Loucy (cell line): ENCODE results near the gene UFD1.

ENCODE experiments used
- H2AFZ ChIP-seq: fragments of 200-600 bp; sonication (generic); 2 replicates; pipeline ENCODE4 v1.6.0; 2016; ENCODE audit warnings: antibody characterized with exemption, mild to moderate bottlenecking, low read length, moderate library complexity
- H3F3A ChIP-seq: fragments of 200-600 bp; 2 replicates; pipeline ENCODE4 v1.6.0; 2016; ENCODE audit warnings: antibody characterized with exemption, low read depth, mild to moderate bottlenecking
- H3K27me3 ChIP-seq: fragments of 200-600 bp; sonication (generic); 2 replicates; pipeline ENCODE4 v1.6.1; 2014; ENCODE audit warnings: low read length, mild to moderate bottlenecking; ENCODE audit not compliant: insufficient read depth, poor library complexity, severe bottlenecking
- H3K36me3 ChIP-seq: fragments of 200-600 bp; sonication (generic); 2 replicates; pipeline ENCODE4 v1.6.1; 2016; ENCODE audit warnings: low read length; ENCODE audit not compliant: insufficient read depth
- H3K4me1 ChIP-seq: fragments of 200-600 bp; sonication (generic); 2 replicates; pipeline ENCODE4 v1.5.1; 2014; ENCODE audit warnings: low read length, mild to moderate bottlenecking; ENCODE audit not compliant: insufficient read depth, poor library complexity, severe bottlenecking
- H3K4me2 ChIP-seq: fragments of 200-600 bp; sonication (generic); 2 replicates; pipeline ENCODE4 v1.6.0; 2014; ENCODE audit warnings: antibody characterized with exemption, low read length, low read depth, mild to moderate bottlenecking; ENCODE audit not compliant: poor library complexity, severe bottlenecking
- H3K4me3 ChIP-seq: fragments of 200-600 bp; sonication (generic); 2 replicates; pipeline ENCODE4 v1.5.1; 2014; ENCODE audit warnings: low read length, mild to moderate bottlenecking, mixed read lengths; ENCODE audit not compliant: poor library complexity, severe bottlenecking
- H3K79me2 ChIP-seq: fragments of 200-600 bp; sonication (generic); 2 replicates; pipeline ENCODE4 v1.6.1; 2014; ENCODE audit warnings: low read length; ENCODE audit not compliant: insufficient read depth
- H3K9ac ChIP-seq: fragments of 200-600 bp; sonication (generic); 2 replicates; pipeline ENCODE4 v1.6.0; 2014; ENCODE audit warnings: mild to moderate bottlenecking, low read depth, low read length, moderate library complexity; ENCODE audit not compliant: poor library complexity, severe bottlenecking
- H3K9me2 ChIP-seq: fragments of 200-600 bp; sonication (generic); replicated peaks from 2 replicates; pipeline ENCODE4 v1.6.1; 2016; ENCODE audit warnings: low read depth, low read length, mixed read lengths
- H3K9me3 ChIP-seq: fragments of 200-600 bp; sonication (generic); 2 replicates; pipeline ENCODE4 v1.6.1; 2014; ENCODE audit warnings: mild to moderate bottlenecking, antibody characterized with exemption, low read length, low read depth; ENCODE audit not compliant: insufficient read depth
- H4K20me1 ChIP-seq: fragments of 200-600 bp; sonication (generic); 2 replicates; pipeline ENCODE4 v1.6.0; 2014; ENCODE audit warnings: antibody characterized with exemption, low read length, mild to moderate bottlenecking; ENCODE audit not compliant: insufficient read depth, poor library complexity, severe bottlenecking
- EZH2phosphoT487 ChIP-seq: fragments of 200-600 bp; IDR thresholded peaks from 2 replicates; pipeline ENCODE4 v1.6.1; 2018; ENCODE audit warnings: antibody characterized with exemption, mild to moderate bottlenecking, moderate library complexity, borderline replicate concordance
- TF ChIP-seq, protein P1 (sequence below): fragments of 200-600 bp; sonication (generic); conservative IDR thresholded peaks from 2 replicates; pipeline ENCODE4 v1.5.1; 2014; ENCODE audit warnings: mild to moderate bottlenecking, antibody characterized with exemption, low read length

Gene UFD1

DNA sequence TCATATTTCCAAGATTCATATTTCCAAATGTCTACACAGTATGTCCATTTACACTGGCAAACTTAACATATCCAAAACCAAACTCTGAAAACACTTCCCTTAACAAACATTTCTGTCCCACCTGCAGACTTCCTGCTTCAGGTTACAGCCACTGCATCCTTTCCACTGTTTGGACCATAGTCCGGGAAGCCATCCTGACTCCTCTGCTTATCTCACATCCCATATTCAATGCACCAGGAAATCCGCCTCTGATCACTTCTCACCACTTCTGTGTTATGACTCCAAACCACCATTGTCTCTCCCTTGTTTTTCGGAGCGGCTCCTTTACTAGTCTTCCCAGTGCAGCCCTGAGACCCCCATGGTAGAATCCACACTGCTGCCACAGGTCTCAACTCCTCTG, 77.5 kb downstream of the UFD1 start:
- H3K4me3 ChIP-seq: no peak overlapping the region
- no peaks in the 10 kb centered on the region for H3K79me2 ChIP-seq
- H3K4me1 ChIP-seq: no peaks in the 10 kb centered on the region
- peaks cover 87% of the 10 kb centered on the region; the same call in 1 of the 2 replicates for H3K36me3 ChIP-seq
- no peak overlapping the region for H3K4me2 ChIP-seq
- TF ChIP-seq, protein P1, sequence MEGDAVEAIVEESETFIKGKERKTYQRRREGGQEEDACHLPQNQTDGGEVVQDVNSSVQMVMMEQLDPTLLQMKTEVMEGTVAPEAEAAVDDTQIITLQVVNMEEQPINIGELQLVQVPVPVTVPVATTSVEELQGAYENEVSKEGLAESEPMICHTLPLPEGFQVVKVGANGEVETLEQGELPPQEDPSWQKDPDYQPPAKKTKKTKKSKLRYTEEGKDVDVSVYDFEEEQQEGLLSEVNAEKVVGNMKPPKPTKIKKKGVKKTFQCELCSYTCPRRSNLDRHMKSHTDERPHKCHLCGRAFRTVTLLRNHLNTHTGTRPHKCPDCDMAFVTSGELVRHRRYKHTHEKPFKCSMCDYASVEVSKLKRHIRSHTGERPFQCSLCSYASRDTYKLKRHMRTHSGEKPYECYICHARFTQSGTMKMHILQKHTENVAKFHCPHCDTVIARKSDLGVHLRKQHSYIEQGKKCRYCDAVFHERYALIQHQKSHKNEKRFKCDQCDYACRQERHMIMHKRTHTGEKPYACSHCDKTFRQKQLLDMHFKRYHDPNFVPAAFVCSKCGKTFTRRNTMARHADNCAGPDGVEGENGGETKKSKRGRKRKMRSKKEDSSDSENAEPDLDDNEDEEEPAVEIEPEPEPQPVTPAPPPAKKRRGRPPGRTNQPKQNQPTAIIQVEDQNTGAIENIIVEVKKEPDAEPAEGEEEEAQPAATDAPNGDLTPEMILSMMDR: no peak
- no peak for TF ChIP-seq EZH2phosphoT487
- H3K27me3 ChIP-seq: no peaks in the 10 kb centered on the region
- H3K9me2 ChIP-seq: no peaks in the 10 kb centered on the region
- no peaks in the 10 kb centered on the region for H3K9me3 ChIP-seq
- no peak overlapping the region for H2AFZ ChIP-seq
- no peaks in the 10 kb centered on the region for H3F3A ChIP-seq
- no peaks in the 10 kb centered on the region for H4K20me1 ChIP-seq
- H3K9ac ChIP-seq: no peak overlapping the region

DNA sequence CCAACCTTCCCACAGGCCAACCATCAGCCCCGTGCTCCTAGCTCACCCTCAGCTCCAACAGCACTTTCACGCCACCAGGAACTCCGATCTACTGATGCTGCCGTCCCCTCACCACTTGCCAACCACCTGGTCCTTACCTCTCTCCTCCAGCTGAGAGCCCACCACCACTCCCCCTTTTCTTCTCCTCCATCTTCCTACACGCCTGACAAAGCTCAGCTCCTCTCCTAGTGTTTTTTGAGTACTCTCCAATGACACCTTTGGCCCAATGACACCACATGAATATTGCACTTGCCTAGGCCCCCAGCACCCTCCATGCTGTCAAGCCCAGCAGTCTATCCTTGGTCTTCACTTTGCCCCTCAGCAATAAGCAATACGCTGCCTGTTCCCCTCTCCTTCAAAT, 78.1 kb downstream of the UFD1 start:
- Histone ChIP-seq H3K36me3 (peaks cover 84% of the 10 kb centered on the region; the same call in 1 of the 2 replicates), H3F3A (no peaks in the 10 kb centered on the region), H2AFZ (no peak overlapping the region), H3K9me3 (no peaks in the 10 kb centered on the region), H3K9ac (no peak overlapping the region), H3K4me2 (no peak overlapping the region), H3K4me3 (no peak overlapping the region), H3K4me1 (no peaks in the 10 kb centered on the region), H3K9me2 (no peaks in the 10 kb centered on the region), H3K27me3 (no peaks in the 10 kb centered on the region), H3K79me2 (no peaks in the 10 kb centered on the region), H4K20me1 (no peaks in the 10 kb centered on the region)
- TF ChIP-seq EZH2phosphoT487: no peak
- TF ChIP-seq, protein P1: no peak
